Smooth muscle cell (in vitro differentiated cells): Measurements from ENCODE around the gene ARMH2. TPM values are rescaled to one million over a fixed set of nuclear protein-coding genes. Genes with fewer than 3 reads are reported as not detected.

ENCODE experiments used
- DNase-seq: peaks from one replicate; lab custom pipeline; 2025; ENCODE audit not compliant: unreplicated experiment; lab: John Stamatoyannopoulos, UW
- H2AFZ ChIP-seq: fragments of 200-600 bp; sonication (generic); 2 replicates; pipeline ENCODE4 v1.6.0; 2016; ENCODE audit warnings: antibody characterized with exemption, low read depth, mild to moderate bottlenecking
- H3F3A ChIP-seq: fragments of 200-600 bp; sonication (generic); 2 replicates; pipeline ENCODE4 v1.6.0; 2017; ENCODE audit warnings: antibody characterized with exemption, low read depth
- H3K27ac ChIP-seq: fragments of 200-600 bp; sonication (generic); 2 replicates; pipeline ENCODE4 v1.5.1; 2016; ENCODE audit warnings: low read depth, mild to moderate bottlenecking
- H3K27me3 ChIP-seq: fragments of 200-600 bp; sonication (generic); 2 replicates; pipeline ENCODE4 v1.6.1; 2016; ENCODE audit warnings: low read depth, mild to moderate bottlenecking
- H3K36me3 ChIP-seq: fragments of 200-600 bp; sonication (generic); 2 replicates; pipeline ENCODE4 v1.5.1; 2016; ENCODE audit warnings: low read depth
- H3K4me1 ChIP-seq: fragments of 200-600 bp; sonication (generic); 2 replicates; pipeline ENCODE4 v1.5.1; 2016; ENCODE audit warnings: low read depth
- H3K4me2 ChIP-seq: fragments of 200-600 bp; sonication (generic); 2 replicates; pipeline ENCODE4 v1.6.0; 2016; ENCODE audit warnings: mild to moderate bottlenecking
- H3K4me3 ChIP-seq: fragments of 200-600 bp; sonication (generic); 2 replicates; pipeline ENCODE4 v1.5.1; 2016; ENCODE audit warnings: mild to moderate bottlenecking
- H3K79me2 ChIP-seq: fragments of 200-600 bp; sonication (generic); 2 replicates; pipeline ENCODE4 v1.6.0; 2016; ENCODE audit warnings: low read depth, mild to moderate bottlenecking
- H3K9ac ChIP-seq: fragments of 200-600 bp; sonication (generic); 2 replicates; pipeline ENCODE4 v1.6.0; 2016; ENCODE audit warnings: low read depth
- H3K9me3 ChIP-seq: fragments of 200-600 bp; sonication (generic); replicated peaks from 2 replicates; pipeline ENCODE4 v1.5.1; 2016; ENCODE audit warnings: low read depth
- H4K20me1 ChIP-seq: fragments of 200-600 bp; sonication (generic); 2 replicates; pipeline ENCODE4 v1.6.0; 2016; ENCODE audit warnings: low read depth
- CTCF ChIP-seq: fragments of 200-600 bp; sonication (generic); IDR thresholded peaks from 2 replicates; pipeline ENCODE4 v1.5.1; 2017; ENCODE audit warnings: borderline replicate concordance, mild to moderate bottlenecking, antibody characterized with exemption; ENCODE audit not compliant: insufficient read depth, poor library complexity, severe bottlenecking
- WGBS: methylation state at CpG from one replicate; pipeline ENCODE4 v1.1.7; 2016; ENCODE audit warnings: low lambda C conversion rate; 5-methylcytosine and 5-hydroxymethylcytosine counted together
- polyA plus RNA-seq: library from polyadenylated mRNA; unstranded; fragments of >200 nt; fragmentation: Nextera tagmentation; extraction: Ambion mirVana; gene quantifications from 2 replicates; pipeline ENCODE4 v1.2.1, GENCODE V29; 2016
- total RNA-seq: library from RNA; depleted of rRNA; stranded (reverse); fragments of >200 nt; gene quantifications from 2 replicates; pipeline ENCODE4 v1.2.3, GENCODE V29; 2014

Gene ARMH2
- not detected in 2 replicates for total RNA-seq
- polyA plus RNA-seq = not detected in 2 replicates

GRCh38 chr6:24798740-24799540 lies at the start of gene ARMH2:
Gene ARMH2 (minus strand): TSS chr6:24798917. CDS start chr6:24798857, 60 bp downstream.
- Histone ChIP-seq H3K4me1 (no peaks in the 10 kb centered on the region), H2AFZ (no peak within 1 kb of the TSS), H3F3A (no peaks in the 10 kb centered on the region), H3K9me3 (no peaks in the 10 kb centered on the region), H3K79me2 (no peaks in the 10 kb centered on the region), H3K27me3 (no peaks in the 10 kb centered on the region), H3K27ac (no peak within 1 kb of the TSS), H3K9ac (no peak within 1 kb of the TSS), H4K20me1 (no peaks in the 10 kb centered on the region), H3K4me2 (no peak within 1 kb of the TSS), H3K4me3 (no peak within 1 kb of the TSS), H3K36me3 (no peaks in the 10 kb centered on the region)
- DNase-seq = no peak
- 95% methylated on average over 13 of the region's 13 CpGs for WGBS
- no peak for TF ChIP-seq CTCF

GRCh38 chr6:24848461-24848860 lies 49.7 kb upstream of the ARMH2 start:
- 94% methylated on average over 4 of the region's 4 CpGs for WGBS
- no peak overlapping the region for H3K9ac ChIP-seq
- no peak for DNase-seq
- no peaks in the 10 kb centered on the region for H3K4me1 ChIP-seq
- no peaks in the 10 kb centered on the region for H3K9me3 ChIP-seq
- no peaks in the 10 kb centered on the region for H4K20me1 ChIP-seq
- H3K27ac ChIP-seq = no peak overlapping the region
- TF ChIP-seq CTCF = no peak
- H3F3A ChIP-seq = no peaks in the 10 kb centered on the region
- H2AFZ ChIP-seq = no peak overlapping the region
- H3K4me3 ChIP-seq = no peak overlapping the region
- no peak overlapping the region for H3K4me2 ChIP-seq
- no peaks in the 10 kb centered on the region for H3K27me3 ChIP-seq
- no peaks in the 10 kb centered on the region for H3K36me3 ChIP-seq
- no peaks in the 10 kb centered on the region for H3K79me2 ChIP-seq

- Histone ChIP-seq H3K36me3 (no peaks in the 10 kb centered on the region), H3K4me1 (no peaks in the 10 kb centered on the region), H4K20me1 (no peaks in the 10 kb centered on the region), H3K27ac (no peak overlapping the region), H3F3A (no peaks in the 10 kb centered on the region), H3K4me3 (no peak overlapping the region), H3K9me3 (no peaks in the 10 kb centered on the region), H3K9ac (no peak overlapping the region), H2AFZ (no peak overlapping the region), H3K4me2 (no peak overlapping the region), H3K79me2 (no peaks in the 10 kb centered on the region), H3K27me3 (no peaks in the 10 kb centered on the region)
- no peak for TF ChIP-seq CTCF
- no peak for DNase-seq
- 89% methylated on average over 7 of the region's 7 CpGs for WGBS
These were observed 48.7 kb upstream of the ARMH2 start for GRCh38 chr6:24847402-24847801.

- Histone ChIP-seq H2AFZ (no peak overlapping the region), H3K4me3 (no peak overlapping the region), H3F3A (no peaks in the 10 kb centered on the region), H3K9me3 (no peaks in the 10 kb centered on the region), H3K36me3 (no peaks in the 10 kb centered on the region), H3K27me3 (no peaks in the 10 kb centered on the region), H3K4me1 (no peaks in the 10 kb centered on the region), H4K20me1 (no peaks in the 10 kb centered on the region), H3K9ac (no peak overlapping the region), H3K79me2 (no peaks in the 10 kb centered on the region), H3K4me2 (no peak overlapping the region), H3K27ac (no peak overlapping the region)
- no peak for TF ChIP-seq CTCF
- WGBS = 96% methylated on average over 4 of the region's 4 CpGs
- DNase-seq = no peak
These were observed 46.9 kb upstream of the ARMH2 start for GRCh38 chr6:24845578-24845977.
